Esophagus squamous epithelium (tissue), 5 donors: ENCODE results near the gene EIF3F. TPM values are rescaled to one million over a fixed set of nuclear protein-coding genes. Genes with fewer than 3 reads are reported as not detected.

ENCODE experiments used
- DNase-seq: peaks from one replicate; lab custom pipeline; 2025; lab: John Stamatoyannopoulos, UW
- H3K27ac ChIP-seq, 4 donors: fragments of 200-600 bp; sonication (generic); one replicate each; pipeline ENCODE4 v1.5.1; 2016 to 2019; ENCODE audit warnings: mild to moderate bottlenecking in 1 of 4
- H3K27me3 ChIP-seq, 4 donors: fragments of 200-600 bp; sonication (generic); 1 replicate in 3 of 4; 2 replicates in 1 of 4; pipeline versions ENCODE4 v1.5.1 to v1.6.0; 2017 to 2021; ENCODE audit warnings: antibody characterized with exemption in 1 of 4
- H3K36me3 ChIP-seq, 3 donors: fragments of 200-600 bp; sonication (generic); one replicate each; pipeline ENCODE4 v1.5.1; 2016 to 2019
- H3K4me1 ChIP-seq, 3 donors: fragments of 200-600 bp; sonication (generic); one replicate each; pipeline ENCODE4 v1.5.1; 2017 to 2019
- H3K4me3 ChIP-seq, 4 donors: fragments of 200-600 bp; sonication (generic); 1 replicate in 3 of 4; 2 replicates in 1 of 4; pipeline ENCODE4 v1.5.1; 2016 to 2019; ENCODE audit warnings: mild to moderate bottlenecking in 2 of 4, moderate library complexity in 1 of 4
- H3K9me3 ChIP-seq, 3 donors: fragments of 200-600 bp; sonication (generic); one replicate each; pipeline ENCODE4 v1.5.1; 2016 to 2019
- POLR2A ChIP-seq, 4 donors: fragments of 450-650 bp; IDR thresholded peaks; one replicate each; pipeline ENCODE4 v1.6.1; 2017; ENCODE audit warnings: antibody characterized with exemption in 4 of 4, mild to moderate bottlenecking in 4 of 4, moderate library complexity in 3 of 4
- WGBS, 2 donors: methylation state at CpG; one replicate each; pipeline ENCODE4 v1.1.5; 2018; 5-methylcytosine and 5-hydroxymethylcytosine counted together
- intact Hi-C: fragments of 100-400 bp; cut with DNase I; formaldehyde crosslinking; loops from one replicate; pipeline ENCODE4 v1.15.0; 2022
- total RNA-seq, 4 donors: library from RNA; depleted of rRNA; stranded (reverse); fragments of >200 nt; gene quantifications; one replicate each; pipeline ENCODE4 v1.1.0, GENCODE V29; 2016
- TF ChIP-seq, protein P1 (sequence below), 6 experiments: fragments of 450-650 bp in 4 of 6; fragments of 200-600 bp in 2 of 6; sonication (generic) in 2 of 6; IDR thresholded peaks; one replicate each; pipeline ENCODE4 v1.5.1; 2016 to 2019; ENCODE audit warnings: antibody characterized with exemption in 6 of 6, mild to moderate bottlenecking in 4 of 6, moderate library complexity in 4 of 6
- donor health status: DM: yes; HTN: yes; CAD: no.

EIF3F gene
- total RNA-seq, 4 donors from 2014 or later: 156 to 237 (median 204) TPM

DNA sequence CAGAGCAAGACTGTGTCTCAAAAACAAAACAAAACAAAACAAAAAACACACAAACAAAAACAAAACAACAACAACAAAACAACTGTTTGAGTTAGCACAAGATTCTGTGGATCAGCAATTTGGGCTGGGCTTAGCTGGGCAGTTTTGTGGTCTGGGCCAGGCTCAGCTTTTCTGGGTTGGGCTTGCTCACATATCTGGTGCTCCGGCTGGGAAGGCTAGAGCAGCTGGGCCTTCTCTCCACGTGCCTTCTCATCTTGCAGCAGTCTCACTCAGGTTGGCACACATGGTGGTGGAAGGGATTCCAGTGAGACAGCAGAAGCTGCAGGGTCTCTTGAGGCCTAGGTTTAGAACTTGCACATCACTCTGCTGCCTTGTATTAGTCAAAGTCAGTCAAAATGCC is 35.7 kb downstream of the EIF3F start:
- no peaks in the 10 kb centered on the region for H3K36me3 ChIP-seq

DNA sequence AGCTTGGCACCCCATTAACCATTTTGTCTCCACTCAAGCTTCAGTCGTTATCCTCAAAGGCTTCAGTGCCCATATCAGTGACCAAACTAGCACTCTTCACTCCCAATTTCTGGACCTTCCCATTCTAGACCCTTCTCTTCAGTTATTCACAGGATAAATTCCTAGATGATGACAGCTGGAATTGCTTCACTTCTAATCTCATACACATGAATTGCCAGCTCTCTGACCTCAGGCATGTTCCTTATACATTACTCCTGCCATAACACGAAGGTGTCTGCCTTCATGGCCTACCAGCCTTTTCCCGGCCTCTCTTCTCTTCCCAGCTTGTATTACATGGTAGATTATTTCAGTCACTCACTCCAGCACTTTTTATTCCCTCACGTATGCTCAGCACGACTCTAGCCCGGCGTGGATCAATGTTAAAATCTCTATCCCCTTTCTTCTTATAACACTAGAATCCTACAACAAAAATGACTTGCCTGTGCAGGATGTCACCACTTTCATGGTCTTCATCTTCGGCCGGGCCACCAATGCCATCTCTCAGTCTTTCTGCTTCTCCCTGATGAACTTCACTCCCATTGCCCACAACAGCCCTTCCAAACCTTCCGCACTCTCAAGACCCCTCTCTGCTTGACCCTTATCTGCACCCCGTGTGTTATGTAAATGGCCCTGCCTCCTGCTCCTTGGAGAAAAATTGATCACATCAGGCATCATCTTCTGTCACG is 36.9 kb downstream of the EIF3F start:
- no peaks in the 10 kb centered on the region for H3K36me3 ChIP-seq
- WGBS, 2 donors: 77 to 83% methylated on average over 12 of the region's 12 CpGs

More for the DNA sequence above, 35.7 kb downstream of the EIF3F start:
- H3K4me3 ChIP-seq: no peak overlapping the region
- TF ChIP-seq, protein P1, sequence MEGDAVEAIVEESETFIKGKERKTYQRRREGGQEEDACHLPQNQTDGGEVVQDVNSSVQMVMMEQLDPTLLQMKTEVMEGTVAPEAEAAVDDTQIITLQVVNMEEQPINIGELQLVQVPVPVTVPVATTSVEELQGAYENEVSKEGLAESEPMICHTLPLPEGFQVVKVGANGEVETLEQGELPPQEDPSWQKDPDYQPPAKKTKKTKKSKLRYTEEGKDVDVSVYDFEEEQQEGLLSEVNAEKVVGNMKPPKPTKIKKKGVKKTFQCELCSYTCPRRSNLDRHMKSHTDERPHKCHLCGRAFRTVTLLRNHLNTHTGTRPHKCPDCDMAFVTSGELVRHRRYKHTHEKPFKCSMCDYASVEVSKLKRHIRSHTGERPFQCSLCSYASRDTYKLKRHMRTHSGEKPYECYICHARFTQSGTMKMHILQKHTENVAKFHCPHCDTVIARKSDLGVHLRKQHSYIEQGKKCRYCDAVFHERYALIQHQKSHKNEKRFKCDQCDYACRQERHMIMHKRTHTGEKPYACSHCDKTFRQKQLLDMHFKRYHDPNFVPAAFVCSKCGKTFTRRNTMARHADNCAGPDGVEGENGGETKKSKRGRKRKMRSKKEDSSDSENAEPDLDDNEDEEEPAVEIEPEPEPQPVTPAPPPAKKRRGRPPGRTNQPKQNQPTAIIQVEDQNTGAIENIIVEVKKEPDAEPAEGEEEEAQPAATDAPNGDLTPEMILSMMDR (IDR thresholded peaks at IDR 0.05): no peak
- no peak for TF ChIP-seq POLR2A (IDR thresholded peaks at IDR 0.05)
- DNase-seq: no peak
- WGBS, 2 donors: 63 to 92% methylated on average over 2 of the region's 2 CpGs
- no peaks in the 10 kb centered on the region for H3K9me3 ChIP-seq
- peaks cover 0 to 35% (median 0%) of the 10 kb centered on the region in 4 donors for H3K27me3 ChIP-seq
- H3K27ac ChIP-seq: no peak overlapping the region
- intact Hi-C loops: no loop called here
- H3K4me1 ChIP-seq: peaks cover 10 to 26% (median 14%) of the 10 kb centered on the region in 3 donors

DNA sequence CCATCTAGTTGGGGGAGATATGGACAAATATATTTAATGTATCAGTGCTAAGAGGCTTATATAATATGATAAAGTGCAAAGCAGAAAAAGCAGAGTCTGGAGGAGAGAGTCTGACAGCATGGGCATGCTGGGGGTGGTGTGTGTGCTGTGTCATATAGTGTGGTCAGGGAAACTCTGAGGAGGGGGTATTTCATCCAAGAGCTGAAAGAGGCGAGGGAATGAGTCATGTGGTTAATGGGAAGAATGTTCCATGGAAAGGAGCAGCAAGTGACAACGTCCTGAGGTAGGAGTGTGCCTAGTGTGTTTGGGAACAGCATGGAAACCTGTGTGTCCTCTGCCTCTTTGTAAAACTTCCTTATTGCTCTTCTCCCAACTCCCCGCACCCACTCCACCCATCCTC is 38.0 kb downstream of the EIF3F start:
- no peak for DNase-seq
- Histone ChIP-seq H3K27me3 (peaks cover 0 to 13% (median 0%) of the 10 kb centered on the region in 4 donors), H3K36me3 (no peaks in the 10 kb centered on the region), H3K4me3 (no peak overlapping the region), H3K9me3 (no peaks in the 10 kb centered on the region), H3K4me1 (peaks cover 0 to 4% (median 3%) of the 10 kb centered on the region in 3 donors), H3K27ac (no peak overlapping the region)
- WGBS, 2 donors: 61 to 65% methylated on average over 3 of the region's 3 CpGs
- intact Hi-C loops: no loop called here
- TF ChIP-seq, protein P1 (IDR thresholded peaks at IDR 0.05): no peak
- no peak for TF ChIP-seq POLR2A (IDR thresholded peaks at IDR 0.05)

More for the DNA sequence above, 36.9 kb downstream of the EIF3F start:
- no peak for DNase-seq
- Histone ChIP-seq H3K27me3 (peaks cover 0 to 24% (median 0%) of the 10 kb centered on the region in 4 donors), H3K27ac (no peak overlapping the region), H3K9me3 (no peaks in the 10 kb centered on the region), H3K4me3 (no peak overlapping the region), H3K4me1 (peaks cover 6 to 15% (median 10%) of the 10 kb centered on the region in 3 donors)
- TF ChIP-seq POLR2A (IDR thresholded peaks at IDR 0.05): no peak
- TF ChIP-seq, protein P1 (IDR thresholded peaks at IDR 0.05): no peak
- intact Hi-C loops: no loop called here

DNA sequence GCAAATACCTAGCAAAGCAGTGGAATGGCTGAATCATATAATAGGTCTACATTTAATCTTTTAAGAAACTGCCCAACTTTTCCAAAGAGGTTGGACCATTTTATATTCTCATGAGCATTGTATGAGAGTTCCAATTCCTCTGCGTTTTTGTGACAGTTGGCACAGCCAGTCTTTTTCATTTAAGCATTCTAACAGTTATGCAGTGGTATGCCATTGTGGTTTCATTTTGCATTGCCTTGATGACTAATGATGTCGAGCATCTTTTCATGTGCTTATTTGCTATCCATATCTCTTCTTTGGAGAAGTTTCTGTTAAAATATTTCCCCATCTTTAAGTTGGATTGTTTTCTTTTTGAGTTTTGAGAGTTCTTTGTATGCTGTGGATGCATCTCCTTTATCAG is 38.7 kb downstream of the EIF3F start:
- no peak overlapping the region for H3K4me3 ChIP-seq
- 30 to 32% methylated on average over 2 of the region's 2 CpGs for whole genome bisulfite sequencing, 2 donors
- no peak for DNase-seq
- H3K4me1 ChIP-seq: no peaks in the 10 kb centered on the region
- no peaks in the 10 kb centered on the region for H3K36me3 ChIP-seq
- intact Hi-C loops: no loop called here
- H3K27ac ChIP-seq: no peak overlapping the region
- H3K27me3 ChIP-seq: peaks cover 0 to 8% (median 0%) of the 10 kb centered on the region in 4 donors
- no peak for TF ChIP-seq POLR2A (IDR thresholded peaks at IDR 0.05)
- TF ChIP-seq, protein P1 (IDR thresholded peaks at IDR 0.05): no peak
- H3K9me3 ChIP-seq: no peaks in the 10 kb centered on the region

DNA sequence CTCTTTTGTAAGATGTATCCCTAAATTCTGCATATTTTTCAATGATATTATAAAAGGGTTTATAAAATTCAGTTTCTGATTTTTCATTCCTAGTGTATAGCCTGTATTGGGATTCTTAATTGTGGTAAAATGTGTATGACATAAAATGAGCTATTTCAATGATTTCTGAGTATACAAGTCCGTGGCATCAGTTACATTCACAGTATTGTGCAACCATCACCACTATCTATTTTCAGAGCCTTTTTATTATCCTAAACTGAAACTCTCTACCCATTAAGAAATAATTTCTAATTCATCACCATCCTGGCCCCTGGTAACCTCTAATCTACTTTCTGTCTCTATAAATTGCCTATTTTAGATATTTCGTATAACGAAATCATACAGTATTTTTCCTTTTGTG is 39.8 kb downstream of the EIF3F start:
- no peak for DNase-seq
- WGBS, 2 donors: 90 to 98% methylated on average over 3 of the region's 3 CpGs
- intact Hi-C loops: no loop called here
- H3K36me3 ChIP-seq: no peaks in the 10 kb centered on the region
- peaks cover 0 to 14% (median 0%) of the 10 kb centered on the region in 4 donors for H3K27me3 ChIP-seq
- no peaks in the 10 kb centered on the region for H3K4me1 ChIP-seq
- TF ChIP-seq POLR2A (IDR thresholded peaks at IDR 0.05): no peak
- TF ChIP-seq, protein P1 (IDR thresholded peaks at IDR 0.05): no peak
- no peak overlapping the region for H3K4me3 ChIP-seq
- no peaks in the 10 kb centered on the region for H3K9me3 ChIP-seq
- no peak overlapping the region for H3K27ac ChIP-seq
